SK-N-MC (cell line): ENCODE measurements around the gene MRPL45.

ENCODE experiments used
- EZH2 ChIP-seq: fragments of 200-600 bp; sonication (generic); IDR thresholded peaks from one replicate; pipeline ENCODE4 v1.6.1; 2017; ENCODE audit warnings: antibody characterized with exemption
- POLR2AphosphoS5 ChIP-seq: IDR thresholded peaks from 2 replicates; pipeline ENCODE4 v1.6.1; 2012; ENCODE audit warnings: mild to moderate bottlenecking, low read depth, low read length, borderline replicate concordance

DNA sequence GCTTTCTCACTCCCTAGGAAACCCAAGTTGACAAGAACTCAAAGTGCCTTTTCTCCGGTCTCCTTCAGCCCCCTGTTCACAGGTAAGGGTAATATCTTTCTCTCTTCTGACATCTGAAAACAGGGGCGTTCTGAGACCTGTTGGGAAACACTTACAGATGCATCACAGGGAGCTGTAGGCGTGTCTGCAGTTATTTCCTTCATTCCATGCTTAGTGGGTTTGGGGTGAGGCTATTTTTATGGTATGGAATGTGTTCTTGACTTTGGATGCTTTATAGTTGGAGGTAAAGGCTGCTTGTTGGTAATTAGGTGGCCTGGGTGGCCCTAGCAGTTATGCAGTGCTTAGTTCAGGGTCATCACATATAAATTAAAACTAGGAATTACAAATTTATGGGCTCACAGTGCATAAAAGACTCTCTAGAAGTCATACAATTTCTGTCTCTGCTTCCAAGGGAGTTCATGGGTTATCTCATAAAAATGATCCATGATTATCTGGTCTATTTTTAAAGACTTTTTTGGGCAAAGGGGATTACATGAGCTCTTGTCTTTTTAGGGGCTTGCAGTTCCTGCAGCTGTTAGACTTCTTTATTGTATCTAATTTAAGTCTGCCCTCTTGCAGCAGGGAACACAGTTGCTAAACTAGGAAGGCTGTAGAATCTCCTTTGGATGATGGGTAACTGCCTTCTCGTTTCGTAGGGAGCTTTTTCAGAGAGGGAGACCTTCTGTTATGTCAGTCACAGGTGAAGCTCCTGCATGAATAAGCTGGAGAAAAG, 64.9 kb downstream of the MRPL45 start:
- TF ChIP-seq POLR2AphosphoS5 (no peak), EZH2 (no peak)
